Bronchial epithelial cell (primary cell): ENCODE results near the gene IRF5. TPM values are rescaled to one million over a fixed set of nuclear protein-coding genes. Genes with fewer than 3 reads are reported as not detected.
"Not testable (repeated sequence)": the region's sequence is repeated elsewhere in the genome, so short reads cannot be mapped to it uniquely, and the experiment has no call there.

ENCODE experiments used
- DNase-seq: peaks from one replicate; pipeline ENCODE4 v3.0.0-alpha.2; 2010; ENCODE audit warnings: low read depth
- FAIRE-seq: peaks from 2 replicates; lab custom pipeline; 2011; peaks lifted over from hg19 to GRCh38; lab: Jason Lieb, UNC
- H3K27me3 ChIP-seq: 2 replicates; pipeline ENCODE4 v1.5.1; 2011; ENCODE audit warnings: low read length; ENCODE audit not compliant: control insufficient read depth, insufficient read depth
- H3K36me3 ChIP-seq: 2 replicates; pipeline ENCODE4 v1.5.1; 2011; ENCODE audit warnings: low read length; ENCODE audit not compliant: control insufficient read depth, insufficient read depth
- H3K4me3 ChIP-seq: 2 replicates; pipeline ENCODE4 v1.5.1; 2011; ENCODE audit warnings: mild to moderate bottlenecking, low read depth, low read length, control low read depth
- total RNA-seq: library from RNA; depleted of rRNA; stranded (reverse); fragments of >200 nt; gene quantifications from 2 replicates; pipeline ENCODE4 v1.2.1, GENCODE V29; 2014
- TF ChIP-seq, protein P1 (sequence below): IDR thresholded peaks from 2 replicates; pipeline ENCODE4 v1.5.1; 2011; ENCODE audit warnings: mild to moderate bottlenecking, moderate library complexity, low read length, control low read depth, inconsistent platforms; ENCODE audit not compliant: insufficient read depth, severe bottlenecking

The IRF5 gene
- total RNA-seq, 1 donor from 2014 or later: 6.8 TPM

DNA sequence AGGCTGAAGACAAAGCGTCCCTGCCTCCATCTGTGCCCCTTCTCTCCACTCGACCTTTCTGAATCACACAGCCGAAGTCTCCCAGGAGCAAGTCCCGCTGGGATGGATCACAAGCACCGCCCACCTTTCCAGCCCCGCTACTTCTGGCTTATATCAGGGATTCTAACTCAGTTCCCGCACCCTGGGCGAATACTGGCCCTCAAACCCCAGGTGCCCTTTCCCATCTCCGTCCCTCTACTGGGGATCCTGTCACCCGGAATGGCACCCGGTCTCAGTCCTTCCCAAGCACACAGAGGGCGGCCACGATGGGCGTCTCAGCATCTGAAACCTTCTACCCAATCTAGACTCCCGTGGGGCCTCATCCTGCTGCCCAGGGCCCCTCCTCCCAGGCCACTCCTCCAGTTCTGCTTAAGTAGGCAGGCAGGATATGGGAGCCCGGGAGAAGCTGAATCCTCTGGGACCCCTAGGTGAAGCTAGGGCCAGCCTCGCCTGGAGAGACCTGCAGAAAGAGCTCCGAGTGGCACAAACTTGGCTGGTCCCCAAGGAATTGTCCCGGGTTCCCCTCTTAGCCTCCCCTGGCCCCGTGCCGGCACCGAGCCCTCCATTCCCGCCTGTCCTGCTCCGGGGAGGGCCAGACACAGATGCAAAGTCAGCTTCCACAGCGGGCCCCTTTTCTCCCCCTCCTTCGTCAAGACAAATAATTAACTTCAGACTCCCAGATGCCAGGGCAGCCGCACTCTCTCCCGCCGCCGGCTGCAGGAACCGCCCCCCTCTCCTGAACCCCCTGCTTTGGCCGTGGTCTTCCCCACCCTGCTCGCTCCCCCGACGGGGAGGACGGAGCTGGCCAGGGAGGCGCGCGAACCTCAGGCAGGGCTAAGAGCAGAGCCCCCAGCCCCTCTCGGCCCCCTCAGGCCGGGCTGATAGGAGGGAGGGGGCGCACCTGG, 27.8 kb upstream of the IRF5 start:
- no peak for FAIRE-seq
- H3K36me3 ChIP-seq: no peaks in the 10 kb centered on the region
- no peak overlapping the region for H3K4me3 ChIP-seq
- peaks cover 33% of the 10 kb centered on the region for H3K27me3 ChIP-seq
- TF ChIP-seq, protein P1, sequence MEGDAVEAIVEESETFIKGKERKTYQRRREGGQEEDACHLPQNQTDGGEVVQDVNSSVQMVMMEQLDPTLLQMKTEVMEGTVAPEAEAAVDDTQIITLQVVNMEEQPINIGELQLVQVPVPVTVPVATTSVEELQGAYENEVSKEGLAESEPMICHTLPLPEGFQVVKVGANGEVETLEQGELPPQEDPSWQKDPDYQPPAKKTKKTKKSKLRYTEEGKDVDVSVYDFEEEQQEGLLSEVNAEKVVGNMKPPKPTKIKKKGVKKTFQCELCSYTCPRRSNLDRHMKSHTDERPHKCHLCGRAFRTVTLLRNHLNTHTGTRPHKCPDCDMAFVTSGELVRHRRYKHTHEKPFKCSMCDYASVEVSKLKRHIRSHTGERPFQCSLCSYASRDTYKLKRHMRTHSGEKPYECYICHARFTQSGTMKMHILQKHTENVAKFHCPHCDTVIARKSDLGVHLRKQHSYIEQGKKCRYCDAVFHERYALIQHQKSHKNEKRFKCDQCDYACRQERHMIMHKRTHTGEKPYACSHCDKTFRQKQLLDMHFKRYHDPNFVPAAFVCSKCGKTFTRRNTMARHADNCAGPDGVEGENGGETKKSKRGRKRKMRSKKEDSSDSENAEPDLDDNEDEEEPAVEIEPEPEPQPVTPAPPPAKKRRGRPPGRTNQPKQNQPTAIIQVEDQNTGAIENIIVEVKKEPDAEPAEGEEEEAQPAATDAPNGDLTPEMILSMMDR: no peak
- DNase-seq: peak; percentile 25

DNA sequence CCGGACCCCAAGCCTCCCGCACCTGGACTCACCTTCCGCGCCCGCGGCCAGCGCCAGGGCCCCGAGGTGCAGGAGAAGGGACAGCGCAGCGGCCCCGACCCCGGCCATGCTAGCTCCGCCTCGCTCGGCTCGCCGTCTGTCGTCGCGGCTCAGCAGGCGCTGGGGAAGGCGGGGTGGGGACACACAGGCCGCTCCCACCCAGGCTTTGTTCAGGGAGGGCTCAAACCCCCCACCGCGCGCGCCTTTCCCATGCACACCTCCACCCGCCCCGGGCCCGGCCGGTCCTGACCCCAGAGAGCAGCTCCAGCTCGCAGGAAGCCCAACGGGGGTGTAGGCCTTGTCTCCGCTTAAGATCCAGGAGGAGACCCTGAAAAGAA, 27.2 kb upstream of the IRF5 start, which contains the start of gene KCP:
Gene KCP, minus strand, starts transcription at position 141 of the 377 bp plus-strand sequence. Its CDS starts 33 bp downstream, at position 108.
- Histone ChIP-seq H3K27me3 (peaks cover 36% of the 10 kb centered on the region), H3K4me3 (no peak within 1 kb of the TSS), H3K36me3 (no peaks in the 10 kb centered on the region)
- TF ChIP-seq, protein P1: no peak
- DNase-seq (no peak), FAIRE-seq (no peak)

DNA sequence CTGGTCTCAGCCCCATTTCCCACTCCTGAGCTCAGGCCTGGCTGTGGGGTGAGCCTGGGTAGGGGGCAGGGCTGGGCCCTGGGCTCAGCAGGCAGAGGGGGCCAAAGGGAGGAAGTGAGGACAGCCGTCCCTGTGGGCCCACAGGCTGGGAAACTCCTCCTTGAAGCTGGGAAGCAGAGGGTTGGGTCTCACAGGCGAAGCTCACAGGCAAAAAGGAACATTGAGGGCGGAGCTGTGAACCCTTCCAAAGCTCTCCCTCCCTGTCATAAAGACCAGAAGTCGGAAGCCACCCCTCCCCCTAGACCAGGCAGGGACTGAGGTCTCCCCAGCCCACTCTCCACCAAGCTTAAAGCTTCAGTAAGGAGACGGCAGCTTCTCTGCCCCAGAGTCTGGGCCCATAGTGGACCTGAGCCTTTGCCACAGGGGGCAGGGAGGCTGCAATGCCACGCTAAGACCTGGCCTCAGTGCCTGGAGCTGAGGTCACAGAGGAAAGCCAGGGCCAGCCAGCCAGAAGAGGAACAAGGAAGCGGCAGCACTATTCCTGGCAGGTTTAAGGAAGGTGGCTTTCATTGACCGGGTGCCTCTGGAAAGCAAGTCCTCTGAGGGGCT, 26.2 kb upstream of the IRF5 start:
- DNase-seq (no peak), FAIRE-seq (no peak)
- peaks cover 39% of the 10 kb centered on the region for H3K27me3 ChIP-seq
- no peak overlapping the region for H3K4me3 ChIP-seq
- H3K36me3 ChIP-seq: no peaks in the 10 kb centered on the region
- TF ChIP-seq, protein P1: no peak

DNA sequence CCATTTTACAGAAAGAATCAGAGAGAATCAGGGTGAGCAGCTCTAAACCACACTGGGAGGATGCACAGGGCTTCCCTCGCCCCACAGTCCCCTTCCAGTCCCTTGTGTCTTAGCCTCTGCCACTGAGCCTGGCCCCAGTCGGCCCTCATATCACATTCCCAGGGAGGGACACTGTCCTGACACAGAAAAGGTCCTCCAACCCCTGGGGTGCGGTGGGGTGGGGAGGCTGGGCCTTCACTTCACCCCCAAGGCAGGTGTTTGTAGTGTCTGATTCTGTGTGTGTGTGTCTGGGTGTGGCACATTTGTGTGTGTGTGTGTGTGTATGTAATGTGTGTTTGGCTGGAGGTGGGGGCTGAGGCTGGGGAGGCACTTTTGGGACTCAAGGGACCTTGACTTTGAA, 25.4 kb upstream of the IRF5 start:
- FAIRE-seq (no peak), DNase-seq (no peak)
- Histone ChIP-seq H3K27me3 (peaks cover 37% of the 10 kb centered on the region), H3K36me3 (no peaks in the 10 kb centered on the region), H3K4me3 (no peak overlapping the region)
- TF ChIP-seq, protein P1: no peak

DNA sequence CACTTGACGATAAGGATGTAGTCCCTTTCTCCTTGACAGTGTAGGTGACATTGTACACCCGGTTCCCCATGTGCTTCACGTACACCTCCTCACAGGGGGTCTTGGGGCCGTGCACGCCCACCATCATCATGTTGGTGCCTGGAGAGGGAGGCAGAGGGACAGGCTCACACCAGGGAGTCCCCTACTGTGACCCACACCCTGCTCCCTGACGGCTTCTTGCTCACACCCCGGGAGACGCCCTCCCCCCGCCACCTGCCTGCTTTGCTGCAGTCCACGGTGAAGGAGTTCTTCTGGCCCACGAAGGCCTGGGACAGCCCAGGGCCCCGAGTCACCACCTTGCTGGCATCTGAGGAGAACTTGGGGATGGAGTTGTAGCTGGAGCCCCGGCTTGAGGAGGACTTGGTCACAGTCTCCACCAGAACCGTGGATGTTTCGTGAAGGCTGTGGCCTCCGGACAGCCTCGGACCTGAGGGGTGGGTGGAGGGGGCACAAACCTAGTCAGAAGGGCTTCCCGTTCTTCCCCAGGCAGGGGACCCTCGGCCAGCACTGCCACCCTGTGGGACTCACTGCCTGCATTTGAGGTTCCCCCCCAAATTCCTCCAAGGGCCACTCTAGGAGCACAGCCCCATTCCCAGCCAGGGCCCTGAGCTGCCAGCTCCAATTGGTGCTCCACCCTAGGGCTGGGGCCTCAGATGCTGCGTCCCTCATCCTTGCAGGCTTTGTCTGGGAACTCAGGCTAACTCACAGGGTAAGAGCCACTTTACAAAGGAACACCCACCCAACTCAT, 24.8 kb upstream of the IRF5 start:
- peaks cover 37% of the 10 kb centered on the region for H3K27me3 ChIP-seq
- not testable (repeated sequence) for H3K36me3 ChIP-seq, DNase-seq, H3K4me3 ChIP-seq
- peak; percentile 99 for FAIRE-seq
